TTC549 (cell line): ENCODE data around the gene FCRL1.

Experiments used
- FAIRE-seq: peaks from 2 replicates; lab custom pipeline; 2012; peaks lifted over from hg19 to GRCh38; lab: Jason Lieb, UNC

FCRL1 gene, protein sequence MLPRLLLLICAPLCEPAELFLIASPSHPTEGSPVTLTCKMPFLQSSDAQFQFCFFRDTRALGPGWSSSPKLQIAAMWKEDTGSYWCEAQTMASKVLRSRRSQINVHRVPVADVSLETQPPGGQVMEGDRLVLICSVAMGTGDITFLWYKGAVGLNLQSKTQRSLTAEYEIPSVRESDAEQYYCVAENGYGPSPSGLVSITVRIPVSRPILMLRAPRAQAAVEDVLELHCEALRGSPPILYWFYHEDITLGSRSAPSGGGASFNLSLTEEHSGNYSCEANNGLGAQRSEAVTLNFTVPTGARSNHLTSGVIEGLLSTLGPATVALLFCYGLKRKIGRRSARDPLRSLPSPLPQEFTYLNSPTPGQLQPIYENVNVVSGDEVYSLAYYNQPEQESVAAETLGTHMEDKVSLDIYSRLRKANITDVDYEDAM

DNA sequence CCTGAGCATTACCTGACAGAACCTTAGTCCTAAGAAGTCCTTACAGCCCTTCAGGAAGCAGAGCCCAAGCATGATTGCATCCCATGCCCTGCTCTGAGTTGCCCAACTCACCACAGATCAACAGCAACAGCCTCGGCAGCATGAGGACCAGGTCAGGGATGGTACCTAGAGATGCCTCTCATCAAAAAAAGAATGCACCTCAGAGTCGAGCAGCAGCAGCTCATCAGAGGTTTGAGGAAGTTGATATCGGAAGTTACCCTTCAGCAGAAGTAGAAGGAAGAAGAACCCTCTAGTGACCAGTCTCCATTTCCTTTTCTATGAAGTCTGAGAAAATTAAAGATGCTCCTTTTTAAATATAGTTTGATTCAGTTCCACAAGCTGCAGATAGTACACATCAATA is at the start of gene FCRL1:
TSS of gene FCRL1 (minus strand) at position 225 of the 400 bp plus-strand sequence. CDS start at position 142, 83 bp downstream.
- no peak for FAIRE-seq

DNA sequence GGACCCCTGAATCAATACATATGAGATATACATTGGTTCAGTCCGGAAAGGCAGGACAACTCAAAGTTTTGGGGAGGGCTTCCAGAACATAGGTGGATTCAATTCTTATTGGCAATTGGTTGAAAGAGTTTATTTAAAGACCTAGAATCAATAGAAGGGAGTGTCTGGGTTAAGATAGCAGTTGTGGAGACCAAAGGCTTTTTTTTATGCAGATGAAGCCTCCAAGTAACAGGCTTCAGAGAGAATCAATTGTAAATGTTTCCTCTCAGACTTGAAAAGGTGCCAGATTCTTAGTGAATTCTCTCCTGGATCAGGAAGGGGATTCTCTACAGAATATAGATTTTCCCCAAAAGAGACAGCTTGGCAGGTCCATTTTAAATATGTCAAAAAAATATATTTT is 48.7 kb upstream of the FCRL1 start:
- FAIRE-seq, result no peak

DNA sequence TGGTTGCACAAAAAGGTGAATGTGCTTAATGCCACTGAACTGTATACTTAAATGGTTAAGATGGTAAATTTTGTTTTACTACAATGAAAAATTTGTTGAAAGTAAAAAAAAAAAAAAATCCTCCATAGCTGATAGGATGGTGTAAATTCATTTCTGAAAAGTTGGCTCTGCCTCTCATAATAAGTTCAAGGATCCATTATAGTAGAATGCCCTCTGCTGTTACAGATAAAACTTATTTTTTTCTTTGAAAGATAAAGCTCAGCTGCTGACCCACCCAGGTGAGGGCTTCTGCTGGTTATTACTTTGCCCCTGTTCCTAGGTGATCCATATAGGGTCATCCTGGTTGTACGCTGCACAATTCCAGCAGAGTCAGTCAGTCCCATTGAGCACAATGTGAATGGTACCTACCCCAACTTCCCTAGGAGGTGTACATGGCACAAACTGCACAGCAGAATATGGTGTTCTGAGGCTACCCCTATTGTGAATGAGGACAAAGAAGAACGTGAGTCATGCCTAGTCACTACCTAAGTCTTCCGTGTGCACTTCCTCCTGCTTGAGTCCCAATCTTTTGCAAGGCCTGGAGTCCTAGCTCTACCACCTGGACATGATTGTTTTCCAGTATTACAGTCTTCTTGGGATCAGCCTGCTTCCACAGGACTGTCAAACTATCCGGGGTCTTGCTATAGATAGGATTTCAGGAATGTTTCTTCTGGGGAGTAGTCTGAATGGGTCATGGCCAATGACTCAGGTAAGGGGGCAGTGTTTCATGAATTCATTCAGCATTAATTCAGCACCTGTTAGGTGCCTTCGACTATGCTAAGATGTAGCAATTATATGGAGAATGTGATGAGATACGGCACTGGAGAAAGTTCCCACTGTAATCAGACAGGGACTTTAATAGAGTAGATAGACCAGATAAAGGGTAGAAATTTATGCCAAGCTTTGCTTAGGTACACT is 42.5 kb upstream of the FCRL1 start:
- FAIRE-seq, result no peak

GRCh38 chr1:157856538-157856937 is 36.6 kb upstream of the FCRL1 start:
- FAIRE-seq, result no peak

GRCh38 chr1:157852476-157852875 is 32.6 kb upstream of the FCRL1 start:
- no peak for FAIRE-seq

GRCh38 chr1:157849229-157849875 is 29.4 kb upstream of the FCRL1 start:
- FAIRE-seq, result no peak

DNA sequence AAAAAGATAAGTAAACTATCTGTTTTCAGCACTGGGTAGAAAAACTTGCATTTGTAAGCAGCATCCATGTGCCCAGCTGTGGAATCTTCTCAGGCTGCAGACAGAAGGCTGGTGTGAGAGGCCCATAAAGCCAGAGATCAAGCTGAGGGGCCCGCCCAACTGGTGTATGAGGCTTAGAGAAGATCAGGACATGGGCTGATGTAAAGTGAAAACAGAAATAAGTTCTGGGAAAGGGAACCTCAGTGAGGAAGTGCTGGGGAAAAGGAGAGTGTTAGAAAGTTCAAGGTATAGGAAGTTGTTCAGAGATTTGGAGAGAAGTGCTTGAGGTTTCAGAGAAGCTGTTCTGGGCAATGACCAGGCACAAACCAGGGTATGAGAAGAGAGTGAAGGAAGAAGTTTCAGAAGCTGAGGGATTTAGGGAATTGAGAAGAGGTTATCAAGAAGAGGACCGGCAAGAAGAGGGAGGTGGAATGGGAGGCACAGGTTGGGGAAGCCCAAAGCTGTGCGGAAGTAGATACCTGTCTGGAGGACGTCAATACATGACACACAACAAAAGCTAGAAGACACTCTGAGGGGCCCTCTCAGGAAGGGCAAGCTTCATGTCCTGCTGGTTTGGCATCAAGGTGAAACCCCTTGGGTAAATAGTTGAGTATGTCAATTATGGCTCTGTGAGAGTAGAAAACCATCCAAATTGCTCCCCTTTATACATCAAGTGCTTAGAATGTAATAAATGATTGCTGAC is 24.3 kb upstream of the FCRL1 start:
- no peak for FAIRE-seq

GRCh38 chr1:157842939-157843338 is 23.0 kb upstream of the FCRL1 start:
- FAIRE-seq, result no peak

- FAIRE-seq, result no peak
Measured at GRCh38 chr1:157841708-157842107, 21.8 kb upstream of the FCRL1 start, which contains the start of gene CD5L. Gene CD5L, minus strand, starts transcription at chr1:157841808. Its CDS starts 107 bp downstream, at chr1:157841701.

- FAIRE-seq, result no peak
Measured at GRCh38 chr1:157838966-157839365, 19.0 kb upstream of the FCRL1 start.

DNA sequence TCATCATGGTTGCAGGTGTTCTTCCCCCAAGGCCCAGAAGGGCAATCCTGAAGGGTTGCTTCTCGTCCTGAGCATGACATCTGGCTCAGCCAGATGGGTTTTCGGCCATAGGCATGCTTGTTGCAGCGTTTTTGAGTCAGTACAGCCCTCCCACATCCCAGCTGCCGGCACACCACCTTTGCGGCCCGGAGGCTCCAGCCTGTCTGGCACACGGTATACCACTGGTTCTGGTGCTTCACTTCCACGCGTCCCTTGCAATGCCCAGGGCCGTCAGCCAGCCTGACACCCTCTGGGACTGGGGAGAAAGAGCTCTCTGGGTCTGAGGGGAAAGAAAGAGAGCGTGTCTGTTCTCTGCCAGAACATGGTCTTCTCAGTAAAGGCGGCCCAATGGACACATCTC is 14.5 kb upstream of the FCRL1 start:
- no peak for FAIRE-seq

DNA sequence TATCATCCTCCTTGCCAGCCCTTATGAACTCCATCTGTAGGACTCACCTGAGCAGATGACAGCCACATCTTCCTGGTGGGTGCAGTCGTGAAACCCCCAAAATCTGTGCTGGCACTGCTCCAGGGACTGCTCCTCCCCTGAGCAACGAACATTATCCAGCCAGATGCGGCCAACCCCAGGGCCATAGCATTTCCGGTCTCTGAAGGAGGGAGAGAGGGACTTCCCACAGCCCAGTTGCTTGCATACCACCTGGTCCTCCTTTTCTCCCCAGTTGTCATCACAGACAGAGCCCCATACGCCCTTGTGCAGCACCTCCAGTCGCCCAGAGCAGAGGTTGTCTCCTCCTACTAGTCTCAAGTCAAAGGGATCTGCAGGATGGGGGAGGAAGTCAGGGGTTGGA is 13.2 kb upstream of the FCRL1 start:
- FAIRE-seq, result no peak

GRCh38 chr1:157831968-157832626 is 12.2 kb upstream of the FCRL1 start:
- FAIRE-seq, result no peak

GRCh38 chr1:157830887-157831286 is 11.0 kb upstream of the FCRL1 start:
- no peak for FAIRE-seq

GRCh38 chr1:157829711-157830110 is 9.8 kb upstream of the FCRL1 start:
- no peak for FAIRE-seq

DNA sequence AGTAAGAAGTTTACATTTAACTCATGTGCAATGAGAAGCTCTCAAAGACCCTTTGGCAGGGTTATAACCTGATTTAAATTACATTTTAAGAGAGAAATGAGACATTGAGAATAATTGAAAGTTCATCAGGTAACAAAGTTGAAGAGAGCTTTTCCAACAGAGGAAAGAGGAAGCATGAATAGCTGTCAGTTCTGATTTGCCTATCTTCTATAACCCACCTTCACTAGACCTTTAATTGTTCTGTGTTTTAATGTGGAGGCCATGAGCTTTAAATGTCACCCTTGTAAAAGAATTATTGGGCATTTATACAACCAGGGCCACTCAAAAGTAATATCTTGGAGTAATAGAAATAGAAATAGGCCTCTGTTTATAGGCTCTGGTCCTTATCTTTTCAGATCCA is 9.3 kb upstream of the FCRL1 start:
- FAIRE-seq, result no peak

- FAIRE-seq, result no peak
Measured at GRCh38 chr1:157820299-157820698, 379 bp upstream of the FCRL1 start.

DNA sequence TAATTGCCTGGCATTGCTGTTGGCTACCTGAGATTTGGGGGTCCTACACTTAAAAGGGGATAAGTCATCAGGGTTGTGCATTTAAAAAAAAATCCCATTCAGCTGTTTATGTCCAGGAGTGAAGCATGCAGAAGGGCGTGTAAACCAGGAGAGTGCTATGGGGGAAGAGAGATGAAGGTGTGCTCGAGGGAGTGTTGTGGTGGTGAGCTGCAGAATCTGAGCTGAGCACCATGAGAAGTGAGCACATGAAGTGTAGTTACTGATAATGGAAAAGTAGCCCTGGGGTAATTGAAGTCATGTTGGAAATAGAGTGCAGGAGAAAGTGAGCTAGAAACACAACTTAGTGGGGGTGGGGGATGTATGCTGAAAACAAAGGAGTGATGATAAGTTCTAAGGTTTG is 705 bp downstream of the FCRL1 start:
- FAIRE-seq, result no peak

DNA sequence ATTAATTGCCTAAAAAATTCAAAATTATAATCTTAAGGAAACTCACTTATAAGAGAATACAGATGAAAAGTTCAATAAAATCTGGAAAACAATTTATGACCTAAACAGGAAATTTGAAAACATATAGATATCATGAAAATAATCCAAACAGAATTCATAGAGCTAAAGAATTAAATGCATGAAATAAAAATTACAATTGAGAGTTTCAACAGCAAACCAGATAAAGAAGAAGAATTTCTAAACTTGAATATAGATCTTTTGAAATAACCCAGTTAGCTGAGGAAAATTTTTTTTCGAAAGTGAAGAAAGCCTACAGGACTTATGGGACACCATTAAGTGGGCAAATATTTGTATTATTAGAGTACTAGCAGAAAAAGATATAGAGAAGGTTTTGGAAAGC is 6.7 kb downstream of the FCRL1 start:
- peak; percentile 79 for FAIRE-seq

DNA sequence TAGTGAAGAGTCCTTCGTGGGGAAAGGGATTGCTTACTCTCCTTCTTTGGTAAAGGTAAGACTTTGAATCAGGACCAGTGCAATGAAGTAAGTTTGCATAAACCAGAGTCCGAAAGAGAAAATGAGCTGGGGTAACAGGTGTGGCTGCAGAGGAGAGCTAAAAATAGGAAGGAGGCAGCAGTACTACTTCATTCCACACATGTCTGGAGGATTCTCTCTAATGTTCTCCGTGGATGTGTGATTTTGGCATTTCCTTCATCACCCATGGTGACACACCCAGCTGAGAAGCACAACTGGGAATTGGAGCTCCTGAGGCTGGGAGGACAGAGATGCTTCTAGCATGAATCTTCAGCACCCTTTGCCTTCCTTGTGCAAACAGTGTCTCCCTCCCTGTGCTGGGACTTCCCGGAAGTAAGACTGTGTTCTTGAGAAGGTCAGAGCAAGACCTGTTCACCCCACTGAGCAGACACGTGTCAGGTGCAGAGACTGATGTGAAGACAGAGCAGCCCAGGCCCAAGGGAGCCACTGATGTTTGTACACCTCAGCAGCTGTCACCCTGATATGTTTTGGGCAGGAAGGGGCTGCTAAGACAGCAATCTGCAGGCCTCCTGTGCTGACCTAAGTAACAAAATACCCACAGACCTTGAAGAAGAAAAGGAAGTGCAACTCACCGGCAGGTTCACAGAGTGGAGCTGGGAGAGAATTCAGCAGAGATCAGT is 13.3 kb downstream of the FCRL1 start:
- no peak for FAIRE-seq

- FAIRE-seq, result no peak
Measured at GRCh38 chr1:157803851-157804250, 16.1 kb downstream of the FCRL1 start.
